GM21529 (cell line): ENCODE measurements around the gene NR1H3.
A peak's percentile ranks its signal among the peaks of the same experiment; 100 is the strongest.

Experiments
- ATAC-seq: cut with Tn5 transposase; IDR thresholded peaks from one replicate; pipeline ENCODE4 v1.9.1; 2021; ENCODE audit not compliant: unreplicated experiment

NR1H3 gene

DNA sequence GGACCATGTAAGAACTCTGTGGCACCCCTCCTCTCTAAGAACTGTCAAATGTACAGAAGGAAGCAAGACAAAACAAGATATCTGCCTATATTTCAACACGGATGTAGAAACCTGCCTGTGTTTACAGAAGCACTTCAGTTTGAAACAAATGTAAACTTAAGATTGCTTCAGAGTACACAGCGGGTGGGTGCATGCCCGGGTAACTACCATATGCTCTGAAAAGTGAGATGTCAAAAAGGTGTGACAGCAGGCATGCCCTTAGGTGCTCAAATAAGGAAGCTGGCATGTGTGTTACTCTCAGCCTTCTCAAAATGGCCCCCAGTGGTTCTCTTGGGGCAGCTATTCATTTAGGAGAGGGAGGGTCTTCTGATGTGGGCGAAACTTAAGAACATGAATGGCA lies 14.3 kb upstream of the NR1H3 start:
- no peak for ATAC-seq

DNA sequence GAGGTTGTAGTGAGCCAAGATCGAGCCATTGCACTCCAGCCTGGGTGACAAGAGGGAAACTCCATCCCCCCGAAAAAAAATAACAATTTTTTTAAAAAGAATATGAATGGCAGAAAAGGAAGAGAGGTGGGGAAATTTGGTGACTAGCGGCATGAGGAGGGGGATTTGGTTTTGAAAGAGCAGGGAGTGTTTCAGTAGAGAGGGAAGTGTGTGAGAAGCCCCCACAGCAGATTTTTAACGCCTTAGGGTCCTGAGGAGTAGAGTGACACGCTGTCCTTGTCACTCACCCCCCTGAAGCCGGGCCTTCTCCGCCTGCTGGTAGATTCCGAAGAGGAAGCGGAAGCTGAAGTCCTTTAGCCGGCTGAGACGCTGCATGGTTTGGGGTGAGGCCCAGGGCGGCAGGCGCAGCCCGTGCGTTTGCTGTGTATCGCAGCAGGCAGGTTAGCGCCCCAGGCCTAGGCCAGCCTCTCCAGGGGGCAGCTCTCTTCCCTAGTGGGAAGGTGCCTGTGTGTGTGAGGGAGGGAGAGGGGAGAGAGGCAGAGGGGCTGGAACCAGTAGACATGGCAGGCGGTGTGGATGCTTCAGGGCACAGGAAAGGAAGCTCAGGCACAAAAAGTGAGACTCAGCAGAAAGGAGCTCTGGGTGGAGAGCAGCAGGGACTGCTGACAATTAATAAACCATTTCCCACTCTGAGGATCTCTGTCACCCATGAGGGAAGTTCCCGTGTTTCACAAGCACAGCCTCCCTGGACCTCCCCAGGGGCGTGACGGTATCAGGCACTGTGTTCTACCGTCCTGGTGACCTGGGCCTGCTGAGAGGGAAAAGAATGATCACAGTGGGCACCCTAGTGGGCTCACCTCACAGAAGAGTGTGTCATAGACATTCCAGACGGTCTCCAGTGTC lies 13.1 kb upstream of the NR1H3 start:
- ATAC-seq = no peak

DNA sequence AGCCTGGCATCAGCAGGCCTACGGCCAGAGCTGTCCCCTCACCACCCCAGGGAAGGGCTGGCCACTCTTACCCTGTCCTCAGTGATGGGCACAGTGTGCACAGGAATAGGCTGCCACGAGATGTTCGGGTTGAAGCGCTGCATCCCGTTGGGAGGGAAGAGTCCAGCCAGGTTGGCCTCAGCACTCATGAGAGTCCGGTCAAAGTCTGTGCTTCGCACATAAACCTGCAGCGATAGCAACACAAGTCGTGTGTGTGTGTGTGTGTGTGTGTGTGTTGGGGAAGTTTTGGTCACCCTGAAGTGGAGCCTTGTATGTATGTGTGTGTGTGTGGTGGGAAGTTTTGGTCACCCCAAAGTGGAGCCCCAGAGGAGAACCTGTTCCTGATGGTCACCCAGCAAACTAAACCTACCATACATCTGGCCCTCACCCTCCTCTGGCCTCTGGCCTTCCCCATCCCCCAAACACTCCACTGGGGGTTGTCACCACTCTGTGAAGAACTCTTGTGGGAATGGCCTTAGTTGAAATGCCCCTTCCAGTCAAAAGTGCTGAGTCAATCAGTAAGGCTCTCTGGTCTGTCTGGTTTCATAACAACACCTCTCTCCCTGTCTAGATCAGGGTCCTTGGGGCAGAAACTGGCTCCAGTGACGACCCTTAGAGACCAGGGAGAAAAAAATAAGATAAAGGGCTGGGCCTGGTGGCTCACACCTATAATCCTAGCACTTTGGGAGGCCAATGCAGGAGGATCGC lies 12.0 kb upstream of the NR1H3 start:
- no peak for ATAC-seq

DNA sequence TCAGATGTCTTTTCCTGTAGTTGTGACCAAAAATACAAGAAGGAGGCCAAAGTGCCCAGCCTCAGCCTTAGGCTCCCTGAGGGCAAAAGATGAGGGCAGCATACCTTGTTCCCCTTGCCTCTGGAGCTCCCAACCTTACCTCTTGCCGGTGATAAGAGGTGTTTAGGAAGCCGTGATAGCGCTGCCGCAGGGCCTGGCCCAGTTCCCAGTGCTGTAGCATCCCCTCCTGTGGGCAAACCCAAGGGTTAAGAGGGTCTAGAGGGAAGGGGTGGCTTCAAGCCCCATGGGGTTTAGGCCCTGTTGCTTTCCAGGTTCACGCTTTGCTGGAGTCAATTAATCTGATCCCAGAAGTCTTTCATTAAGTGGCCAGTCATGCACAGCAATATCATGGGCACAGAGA lies 10.3 kb upstream of the NR1H3 start:
- no peak for ATAC-seq

DNA sequence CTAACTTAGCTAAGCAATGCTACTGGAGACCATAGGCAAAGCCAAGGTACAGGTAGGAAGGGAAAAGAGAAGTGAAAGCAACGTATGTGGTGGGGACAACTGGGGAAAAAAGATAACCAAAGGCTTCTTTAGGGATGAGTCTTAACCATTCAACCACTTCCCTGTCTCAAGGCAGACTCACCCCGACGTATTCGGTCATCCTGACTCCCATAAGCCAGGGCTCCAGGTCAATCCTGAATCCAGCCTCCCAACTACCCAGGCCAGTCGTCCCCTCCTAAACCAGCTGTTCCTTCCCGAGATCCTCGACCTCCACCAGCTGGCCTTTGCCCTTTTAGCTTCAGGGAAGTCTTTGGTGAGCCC lies 9.5 kb upstream of the NR1H3 start:
- peak; percentile 32 for ATAC-seq

DNA sequence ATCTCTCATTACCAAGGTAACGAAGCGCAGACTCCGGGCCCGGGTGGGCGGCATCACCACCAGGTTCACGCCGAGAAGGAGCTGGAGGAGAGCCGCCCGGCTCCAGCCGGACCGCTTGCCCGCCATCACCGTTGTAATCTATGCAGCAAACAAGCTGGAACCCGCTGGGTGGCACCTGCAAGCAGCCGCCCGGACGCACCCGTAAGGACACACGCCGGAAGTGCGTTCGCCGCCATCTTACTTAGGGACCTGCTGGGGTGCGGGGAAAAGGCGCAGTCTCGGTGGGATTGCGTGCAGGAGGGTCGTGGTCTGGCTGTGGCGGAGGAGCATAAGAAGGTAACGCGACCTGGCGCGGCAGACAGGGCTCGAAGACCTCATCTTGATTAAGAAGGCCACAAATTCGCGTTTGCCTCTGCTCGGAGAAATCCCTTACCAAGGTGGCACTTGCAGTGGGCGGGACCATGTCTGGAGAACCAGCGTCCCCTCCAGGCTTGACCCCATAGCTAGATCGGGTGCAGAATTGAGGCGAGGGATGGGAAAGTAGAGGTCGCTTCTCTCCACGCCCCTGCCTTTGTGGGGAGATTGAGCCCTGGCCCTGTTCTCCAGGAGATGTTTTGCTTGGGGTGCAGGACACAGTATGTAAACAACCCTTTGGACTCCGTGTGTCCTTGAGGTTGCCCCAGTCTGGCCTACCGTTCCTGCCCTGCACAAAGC lies 9.0 kb upstream of the NR1H3 start, which contains the start of gene ACP2:
TSS of gene ACP2 (minus strand) at position 151 of the 714 bp plus-strand sequence. CDS start at position 126, 25 bp downstream.
- ATAC-seq = peak; percentile 92

DNA sequence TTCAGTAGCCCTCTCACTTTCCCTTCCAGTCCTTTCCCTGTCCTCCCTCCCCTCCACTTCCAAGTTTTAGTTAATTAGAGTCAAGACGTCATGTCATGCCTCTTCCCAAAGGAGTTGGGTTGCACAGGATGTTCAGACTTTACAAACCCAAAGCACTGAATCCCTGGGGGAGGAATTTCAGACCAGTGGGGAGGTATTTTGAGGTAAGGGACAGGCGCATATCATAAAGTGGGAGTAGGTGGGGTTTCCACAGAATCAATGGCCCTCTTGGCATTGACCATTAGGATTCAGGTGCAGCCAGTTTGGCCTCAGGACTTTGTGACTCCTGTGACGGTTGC lies 8.4 kb upstream of the NR1H3 start:
- no peak for ATAC-seq

DNA sequence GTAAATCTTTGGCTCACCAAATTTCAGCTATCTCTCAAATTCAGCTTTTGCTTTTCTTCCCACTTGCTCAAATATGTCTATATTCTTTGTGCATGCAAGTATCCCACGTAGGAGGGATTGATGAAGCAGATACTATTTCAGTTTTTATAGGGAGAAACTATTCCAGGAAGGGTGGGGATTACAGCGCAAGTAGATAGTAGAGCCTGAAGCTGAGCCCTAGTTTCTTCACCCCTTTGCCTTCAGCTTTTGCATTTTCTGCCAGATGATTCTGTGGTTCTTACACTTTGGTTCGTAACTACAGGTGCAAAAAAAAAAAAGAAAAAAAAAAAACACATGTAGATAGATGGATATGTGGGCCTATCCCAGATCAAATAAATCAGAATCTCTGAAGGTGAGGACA lies 6.0 kb upstream of the NR1H3 start:
- ATAC-seq = no peak

DNA sequence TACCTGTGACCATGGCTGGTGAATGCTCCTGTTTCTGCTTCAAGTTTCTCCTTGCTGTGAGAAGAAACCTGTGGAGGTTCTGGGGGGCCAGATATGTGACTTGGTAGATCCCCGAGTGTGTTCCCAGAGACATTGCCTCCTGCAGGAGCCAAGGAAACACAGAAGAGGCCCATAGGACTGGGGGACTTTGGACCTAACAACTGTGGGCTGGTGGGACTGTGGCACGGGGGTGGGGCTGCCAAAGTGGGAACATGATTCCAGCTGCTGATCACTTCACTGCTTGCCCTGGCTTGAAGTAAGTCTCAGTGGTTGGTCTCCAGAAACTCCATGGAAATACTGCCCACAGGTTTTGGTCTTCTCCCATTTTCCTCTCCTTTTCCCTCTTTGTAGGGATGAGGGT lies 4.1 kb upstream of the NR1H3 start:
- ATAC-seq = no peak

DNA sequence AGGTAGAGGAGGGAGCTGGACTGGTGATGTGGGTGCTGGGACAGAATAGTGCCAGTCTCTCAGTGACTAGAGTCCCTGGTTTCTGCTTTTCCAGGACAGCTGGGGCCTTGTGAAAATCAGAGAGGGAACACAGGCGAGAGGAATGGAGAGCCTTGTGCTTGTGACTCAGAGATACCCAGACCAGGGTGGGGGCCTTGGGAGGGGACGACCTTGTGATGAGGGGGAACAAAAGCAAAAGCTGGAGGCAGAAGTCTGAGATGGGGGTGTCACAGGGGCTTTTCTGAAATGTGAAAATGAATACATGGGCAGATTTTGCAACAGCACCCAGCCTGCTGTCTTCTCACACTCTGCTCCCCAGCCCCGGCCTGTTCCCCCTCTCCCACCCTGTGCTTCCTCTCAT lies 3.4 kb upstream of the NR1H3 start:
- ATAC-seq = no peak

DNA sequence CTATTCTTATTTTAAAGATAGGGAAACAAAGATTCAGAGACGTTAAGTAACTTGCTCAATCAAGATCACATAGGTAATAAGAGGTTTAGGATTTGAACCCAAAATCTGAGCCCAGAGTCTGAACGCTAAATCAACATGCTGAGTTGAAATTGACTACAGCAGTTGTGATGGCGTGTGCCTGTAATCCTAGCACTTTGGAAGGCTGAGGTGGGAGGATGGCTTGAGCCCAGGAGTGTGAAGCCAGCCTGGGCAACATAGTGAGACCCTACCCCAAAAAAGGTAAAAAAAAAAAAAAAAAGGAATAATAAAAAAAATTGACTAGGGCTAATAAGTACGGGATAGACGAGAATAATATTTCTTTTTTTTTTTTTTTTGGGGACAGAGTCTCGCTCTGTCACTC lies 1.4 kb upstream of the NR1H3 start:
- no peak for ATAC-seq

DNA sequence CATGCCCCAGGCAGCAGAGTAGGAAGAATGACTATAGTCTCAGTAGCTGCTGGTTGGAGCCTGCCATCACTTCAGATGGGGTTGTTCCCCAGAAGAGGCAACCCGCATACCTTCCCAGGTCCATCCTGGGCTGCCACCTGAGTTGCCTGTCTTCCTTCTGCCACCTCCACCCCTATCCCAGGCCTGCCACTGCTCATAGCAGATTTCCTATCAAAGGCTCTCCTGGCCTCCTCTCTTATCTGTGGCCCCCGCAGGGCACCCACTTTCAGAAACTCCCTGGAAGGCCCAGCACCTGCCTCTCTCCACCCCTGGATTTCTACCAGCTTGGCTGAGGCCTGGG lies 649 bp upstream of the NR1H3 start:
- no peak for ATAC-seq

DNA sequence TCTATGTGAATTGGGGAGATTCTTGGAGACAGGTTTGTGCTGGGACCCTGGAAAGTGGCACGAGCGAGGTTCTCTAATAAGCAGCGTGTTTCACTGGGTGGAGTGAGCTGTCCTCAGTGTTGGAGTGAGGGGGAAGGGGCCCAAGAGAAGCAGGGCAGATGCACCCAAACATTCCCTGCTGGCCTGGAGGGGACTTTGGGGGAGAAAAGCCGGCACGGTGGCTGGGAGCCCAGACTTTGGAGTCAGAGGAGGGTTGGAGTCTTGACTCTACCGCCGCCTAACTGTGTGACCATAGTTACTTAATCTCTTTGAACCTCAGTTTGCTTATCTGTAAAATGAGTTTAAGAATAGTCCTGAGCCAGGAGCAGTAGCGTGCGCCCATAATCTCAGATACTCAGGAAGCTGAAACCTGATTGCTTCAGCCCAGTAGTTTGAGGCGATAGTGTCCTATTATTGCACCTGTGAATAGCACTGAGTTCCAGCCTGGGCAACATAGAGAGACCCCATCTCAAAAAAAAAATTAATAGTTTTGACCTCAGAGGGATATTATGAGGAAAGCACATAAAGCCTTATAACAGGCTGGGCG lies 614 bp downstream of the NR1H3 start:
- ATAC-seq = no peak

DNA sequence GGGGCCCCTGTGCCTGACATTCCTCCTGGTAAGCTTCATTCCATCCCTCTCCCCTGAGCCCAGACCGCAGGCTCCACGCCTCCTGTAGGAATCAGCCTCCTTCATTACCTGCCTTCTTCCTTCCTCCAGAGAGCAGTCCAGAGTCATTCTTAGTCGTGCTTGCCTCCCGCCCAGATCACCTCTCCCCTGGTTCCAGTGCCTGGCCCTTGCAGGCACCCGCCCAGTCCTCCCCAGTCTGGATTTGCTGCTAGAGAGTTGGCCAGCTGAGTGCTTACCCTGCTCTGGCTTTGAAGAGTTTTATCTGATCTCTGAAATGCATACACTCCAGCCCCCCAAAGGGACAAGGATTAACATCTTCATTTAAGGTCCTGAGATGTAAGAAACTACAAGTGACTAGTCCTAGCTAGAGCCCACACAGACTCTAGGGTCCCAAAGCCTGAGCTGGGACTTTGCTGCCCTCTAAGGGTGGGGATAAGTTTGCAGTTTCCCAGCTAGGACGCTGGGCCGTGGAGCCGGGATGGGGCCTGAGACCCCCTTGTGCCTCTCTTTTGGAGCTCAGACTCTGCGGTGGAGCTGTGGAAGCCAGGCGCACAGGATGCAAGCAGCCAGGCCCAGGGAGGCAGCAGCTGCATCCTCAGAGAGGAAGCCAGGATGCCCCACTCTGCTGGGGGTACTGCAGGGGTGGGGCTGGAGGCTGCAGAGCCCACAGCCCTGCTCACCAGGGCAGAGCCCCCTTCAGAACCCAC lies 1.6 kb downstream of the NR1H3 start:
- ATAC-seq = no peak

DNA sequence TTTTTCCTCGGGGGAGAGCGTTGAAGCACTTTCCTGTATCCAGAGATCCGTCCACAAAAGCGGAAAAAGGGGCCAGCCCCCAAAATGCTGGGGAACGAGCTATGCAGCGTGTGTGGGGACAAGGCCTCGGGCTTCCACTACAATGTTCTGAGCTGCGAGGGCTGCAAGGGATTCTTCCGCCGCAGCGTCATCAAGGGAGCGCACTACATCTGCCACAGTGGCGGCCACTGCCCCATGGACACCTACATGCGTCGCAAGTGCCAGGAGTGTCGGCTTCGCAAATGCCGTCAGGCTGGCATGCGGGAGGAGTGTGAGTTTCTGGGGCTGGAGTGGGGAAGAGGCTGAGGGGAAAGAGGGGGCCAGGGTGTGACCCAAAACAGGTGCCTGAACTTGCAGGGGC lies 2.6 kb downstream of the NR1H3 start:
- ATAC-seq = no peak

DNA sequence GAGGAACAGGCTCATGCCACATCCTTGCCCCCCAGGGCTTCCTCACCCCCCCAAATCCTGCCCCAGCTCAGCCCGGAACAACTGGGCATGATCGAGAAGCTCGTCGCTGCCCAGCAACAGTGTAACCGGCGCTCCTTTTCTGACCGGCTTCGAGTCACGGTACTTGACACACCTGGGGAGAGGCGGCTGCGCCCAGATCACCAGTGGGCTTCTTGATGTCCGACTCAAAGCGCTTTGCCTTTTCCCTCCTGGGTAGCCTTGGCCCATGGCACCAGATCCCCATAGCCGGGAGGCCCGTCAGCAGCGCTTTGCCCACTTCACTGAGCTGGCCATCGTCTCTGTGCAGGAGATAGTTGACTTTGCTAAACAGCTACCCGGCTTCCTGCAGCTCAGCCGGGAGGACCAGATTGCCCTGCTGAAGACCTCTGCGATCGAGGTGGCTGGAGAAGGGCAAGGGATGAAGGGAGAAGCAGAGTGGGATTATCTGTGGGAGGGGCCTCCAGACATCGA lies 3.5 kb downstream of the NR1H3 start:
- no peak for ATAC-seq

DNA sequence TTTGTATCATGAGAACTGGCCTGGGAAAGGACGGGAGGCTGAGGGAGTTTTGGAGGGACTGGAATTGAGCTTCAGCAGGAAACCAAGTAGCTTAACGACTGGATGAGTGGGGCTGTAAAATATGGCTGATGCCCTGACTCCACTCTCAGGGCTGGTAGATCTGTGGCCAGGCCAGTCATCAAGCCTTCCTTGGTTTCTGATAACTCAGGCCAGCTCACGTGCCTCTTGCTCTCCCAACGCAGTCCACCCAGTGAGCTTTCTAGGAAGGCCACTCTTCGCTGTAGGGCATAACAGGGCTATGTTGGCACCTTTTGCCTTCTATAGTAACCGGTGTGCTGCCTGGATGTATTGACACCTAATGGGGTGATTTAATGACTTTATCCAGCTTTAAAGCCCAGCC lies 6.3 kb downstream of the NR1H3 start:
- no peak for ATAC-seq

DNA sequence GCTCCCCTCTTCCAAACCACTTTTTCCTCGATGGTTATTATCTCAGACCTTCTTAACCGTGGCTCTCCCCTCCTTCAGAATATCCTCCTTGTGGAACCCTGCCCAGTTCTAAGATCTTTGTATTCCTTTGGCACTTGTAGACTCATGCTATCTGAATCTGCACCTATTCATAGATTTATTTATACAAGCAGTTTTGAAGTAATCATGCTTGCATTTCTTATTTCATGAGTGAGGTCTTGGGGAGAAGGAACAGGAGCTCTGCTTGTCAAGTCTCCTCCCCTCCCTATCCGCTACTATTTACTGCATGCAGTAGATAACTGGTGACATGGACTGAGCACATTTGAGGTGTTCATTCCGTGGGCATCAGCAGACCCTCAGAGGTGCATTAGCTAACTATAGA lies 6.7 kb downstream of the NR1H3 start:
- ATAC-seq = no peak

DNA sequence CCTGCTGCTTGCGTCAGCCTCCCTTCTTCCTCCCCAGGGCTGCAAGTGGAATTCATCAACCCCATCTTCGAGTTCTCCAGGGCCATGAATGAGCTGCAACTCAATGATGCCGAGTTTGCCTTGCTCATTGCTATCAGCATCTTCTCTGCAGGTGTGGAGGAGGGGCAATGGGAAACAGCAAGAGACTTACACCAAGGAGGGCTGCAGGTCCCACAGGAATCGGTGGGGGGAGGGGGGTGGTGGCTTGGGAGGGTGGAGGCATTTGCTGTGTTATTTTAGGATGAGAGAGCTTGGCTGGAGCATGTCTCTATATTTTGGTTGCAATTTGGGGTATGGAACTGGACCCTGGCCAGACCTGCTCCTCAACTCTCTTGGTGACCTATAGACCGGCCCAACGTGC lies 10.1 kb downstream of the NR1H3 start:
- ATAC-seq = no peak

DNA sequence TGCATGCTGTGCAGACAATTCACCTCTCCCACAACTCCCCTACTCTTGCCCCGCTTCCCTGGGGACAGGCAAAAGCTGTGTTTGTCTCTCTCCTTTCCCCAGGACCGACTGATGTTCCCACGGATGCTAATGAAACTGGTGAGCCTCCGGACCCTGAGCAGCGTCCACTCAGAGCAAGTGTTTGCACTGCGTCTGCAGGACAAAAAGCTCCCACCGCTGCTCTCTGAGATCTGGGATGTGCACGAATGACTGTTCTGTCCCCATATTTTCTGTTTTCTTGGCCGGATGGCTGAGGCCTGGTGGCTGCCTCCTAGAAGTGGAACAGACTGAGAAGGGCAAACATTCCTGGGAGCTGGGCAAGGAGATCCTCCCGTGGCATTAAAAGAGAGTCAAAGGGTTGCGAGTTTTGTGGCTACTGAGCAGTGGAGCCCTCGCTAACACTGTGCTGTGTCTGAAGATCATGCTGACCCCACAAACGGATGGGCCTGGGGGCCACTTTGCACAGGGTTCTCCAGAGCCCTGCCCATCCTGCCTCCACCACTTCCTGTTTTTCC lies 10.7 kb downstream of the NR1H3 start:
- no peak for ATAC-seq
